T-helper 2 cell treated with Interferon-gamma antibody and Interleukin-4, amounts not matched to agents 100 ng/mL and 5 ng/mL, for 36 hours (primary cell): ENCODE results near the gene CIAO2A. TPM values are rescaled to one million over a fixed set of nuclear protein-coding genes. Genes with fewer than 3 reads are reported as not detected.
"Not testable (repeated sequence)": the region's sequence is repeated elsewhere in the genome, so short reads cannot be mapped to it uniquely, and the experiment has no call there.

ENCODE experiments used
- intact Hi-C: fragments of 100-400 bp; cut with micrococcal nuclease; formaldehyde crosslinking; loops from one replicate; pipeline ENCODE4 v1.15.1; 2023
- total RNA-seq: library from RNA; stranded (reverse); gene quantifications from 2 replicates; pipeline ENCODE4 v1.2.3, GENCODE V29; 2022

The CIAO2A gene
- total RNA-seq, 1 donor from 2014 or later: 60.7 TPM

- intact Hi-C loops: no loop called here
Measured at GRCh38 chr15:64112073-64112772, 18.6 kb upstream of the CIAO2A start.

- intact Hi-C loops: no loop called here
Measured at GRCh38 chr15:64111679-64112050, 18.0 kb upstream of the CIAO2A start.

GRCh38 chr15:64110950-64111678, 17.5 kb upstream of the CIAO2A start:
- intact Hi-C loops: no loop called here

GRCh38 chr15:64110108-64110701, 16.6 kb upstream of the CIAO2A start:
- intact Hi-C loops: not testable (repeated sequence)

GRCh38 chr15:64107337-64107736, 13.7 kb upstream of the CIAO2A start:
- intact Hi-C loops: no loop called here

GRCh38 chr15:64105113-64105704, 11.6 kb upstream of the CIAO2A start:
- intact Hi-C loops: no loop called here

- intact Hi-C loops: no loop called here
Measured at GRCh38 chr15:64102497-64102896, 8.9 kb upstream of the CIAO2A start.

GRCh38 chr15:64100958-64101357, 7.3 kb upstream of the CIAO2A start:
- intact Hi-C loops: no loop called here

- intact Hi-C loops: loop anchor here (5.0 to 10.0 kb wide), 2 partner anchors 905 to 1088 kb away; partner anchors contain the start of gene CLPX
Measured at GRCh38 chr15:64099379-64099778, 5.7 kb upstream of the CIAO2A start.

- intact Hi-C loops: loop anchor here (1.0 to 10.0 kb wide), 3 partner anchors 56 to 1090 kb away; partner anchors contain the start of gene CLPX
Measured at GRCh38 chr15:64096668-64097384, 3.2 kb upstream of the CIAO2A start.

GRCh38 chr15:64095795-64096667, 2.4 kb upstream of the CIAO2A start, which contains the start of gene SNX1:
TSS of gene SNX1 (plus strand) at chr15:64095982. CDS start at chr15:64096014, 32 bp downstream.
- intact Hi-C loops: loop anchor here (1.0 to 10.0 kb wide), 6 partner anchors 57 to 1091 kb away; partner anchors contain the start of genes CLPX, PPIB and USP3

- intact Hi-C loops: loop anchor here (1.0 to 10.0 kb wide), 5 partner anchors 68 to 1092 kb away; partner anchors contain the start of genes CLPX, PPIB and USP3
Measured at GRCh38 chr15:64095431-64095794, 1.8 kb upstream of the CIAO2A start.

GRCh38 chr15:64092864-64093626, 593 bp downstream of the CIAO2A start:
- intact Hi-C loops: loop anchor here (1.0 to 10.0 kb wide), 4 partner anchors 24 to 898 kb away; partner anchors contain the start of gene TRIP4

- intact Hi-C loops: loop anchor here (2.0 to 10.0 kb wide), 3 partner anchors 23 to 897 kb away; no protein-coding TSS in a partner anchor
Measured at GRCh38 chr15:64092075-64092820, 1.4 kb downstream of the CIAO2A start.

- intact Hi-C loops: loop anchor here (10.0 kb wide), 1 partner anchor 896 kb away; no protein-coding TSS in a partner anchor
Measured at GRCh38 chr15:64090527-64090926, 3.1 kb downstream of the CIAO2A start.

GRCh38 chr15:64089543-64090280, 3.9 kb downstream of the CIAO2A start:
- intact Hi-C loops: loop anchor here (10.0 kb wide), 1 partner anchor 895 kb away; no protein-coding TSS in a partner anchor

- intact Hi-C loops: no loop called here
Measured at GRCh38 chr15:64082757-64083156, 10.9 kb downstream of the CIAO2A start.
